Measurements from ENCODE around the gene COG2. TPM values are rescaled to one million over a fixed set of nuclear protein-coding genes. Genes with fewer than 3 reads are reported as not detected.

The COG2 gene
- total RNA-seq, 1 donor from 2014 or later: 23.1 TPM

- Histone ChIP-seq H3K27ac (no peak overlapping the region), H3K36me3 (no peaks in the 10 kb centered on the region), H3K4me1 (no peaks in the 10 kb centered on the region), H3K27me3 (ENCODE audit: low read depth) (no peaks in the 10 kb centered on the region), H3K4me3 (no peak overlapping the region), H3K9me3 (no peaks in the 10 kb centered on the region)
- TF ChIP-seq CTCF (IDR thresholded peaks at IDR 0.05): no peak
- intact Hi-C loops (cut with DNase I): no loop called here
- ATAC-seq: no peak
- no peak for DNase-seq
Measured at GRCh38 chr1:230739564-230740290, 97.4 kb downstream of the COG2 start.

Other genes starting within 250 kb of the COG2 start
- 2.3 TPM for gene PGBD5, start 216.1 kb upstream of the COG2 start, total RNA-seq
- 0.86 TPM for gene AGT, start 71.6 kb downstream of the COG2 start, total RNA-seq
- gene CAPN9, start 104.9 kb downstream of the COG2 start, total RNA-seq: 26.6 TPM
- 101 TPM for gene C1orf198, start 226.0 kb downstream of the COG2 start, total RNA-seq

Measured in lower lobe of right lung (tissue), 2 donors.